Fibroblast of lung (primary cell): ENCODE results near the gene ADAMTSL1. TPM values are rescaled to one million over a fixed set of nuclear protein-coding genes. Genes with fewer than 3 reads are reported as not detected.

Experiments
- DNase-seq, 2 donors: peaks; one replicate each; pipeline versions ENCODE4 v3.0.0 to v3.0.0-alpha.2; 2010; ENCODE audit warnings: low read depth in 2 of 2
- H2AFZ ChIP-seq: 2 replicates; pipeline ENCODE4 v1.5.1; 2012; ENCODE audit warnings: low read length, control low read depth, inconsistent platforms
- H3K27ac ChIP-seq: 2 replicates; pipeline ENCODE4 v1.5.1; 2011; ENCODE audit warnings: low read length, control low read depth; ENCODE audit not compliant: insufficient read depth
- H3K27me3 ChIP-seq: 2 replicates; pipeline ENCODE4 v1.5.1; 2011; ENCODE audit warnings: mild to moderate bottlenecking, low read length; ENCODE audit not compliant: control insufficient read depth, insufficient read depth
- H3K36me3 ChIP-seq: 2 replicates; pipeline ENCODE4 v1.5.1; 2011; ENCODE audit warnings: low read length; ENCODE audit not compliant: control insufficient read depth, insufficient read depth
- H3K4me1 ChIP-seq: 2 replicates; pipeline ENCODE4 v1.5.1; 2011; ENCODE audit warnings: low read length; ENCODE audit not compliant: control insufficient read depth, insufficient read depth; ENCODE audit errors: extremely low read depth
- H3K4me2 ChIP-seq: 2 replicates; pipeline ENCODE4 v1.5.1; 2011; ENCODE audit warnings: low read length, control low read depth; ENCODE audit not compliant: insufficient read depth; ENCODE audit errors: extremely low read depth
- H3K4me3 ChIP-seq, 4 experiments: fragments of 200-600 bp in 1 of 4; sonication (generic) in 1 of 4; replicated peaks in 1 of 4; 2 replicates each; pipeline ENCODE4 v1.5.1; 2011 to 2016; ENCODE audit warnings: low read length in 4 of 4, low read depth in 3 of 4, mild to moderate bottlenecking in 3 of 4, control low read depth in 2 of 4, inconsistent platforms in 1 of 4, mixed read lengths in 1 of 4; ENCODE audit not compliant: insufficient read depth in 1 of 4; ENCODE audit errors: control extremely low read depth in 1 of 4
- H3K79me2 ChIP-seq: 2 replicates; pipeline ENCODE4 v1.5.1; 2012; ENCODE audit warnings: mild to moderate bottlenecking, low read length, inconsistent platforms; ENCODE audit not compliant: control insufficient read depth, insufficient read depth
- H3K9ac ChIP-seq: 2 replicates; pipeline ENCODE4 v1.5.1; 2011; ENCODE audit warnings: mild to moderate bottlenecking, low read length, control low read depth; ENCODE audit not compliant: insufficient read depth
- H3K9me3 ChIP-seq: 2 replicates; pipeline ENCODE4 v1.5.1; 2012; ENCODE audit warnings: low read depth, low read length; ENCODE audit not compliant: control insufficient read depth, insufficient read depth
- H4K20me1 ChIP-seq: 2 replicates; pipeline ENCODE4 v1.5.1; 2011; ENCODE audit warnings: low read length; ENCODE audit not compliant: control insufficient read depth, insufficient read depth; ENCODE audit errors: extremely low read depth
- EZH2 ChIP-seq: IDR thresholded peaks from 2 replicates; pipeline ENCODE4 v1.5.1; 2012; ENCODE audit warnings: low read length, control low read depth, mild to moderate bottlenecking; ENCODE audit errors: missing control alignments
- polyA plus RNA-seq, 2 donors: library from polyadenylated mRNA; depleted of rRNA in 1 of 2; stranded (reverse) in 1 of 2; unstranded in 1 of 2; fragments of >200 nt; gene quantifications; 2 replicates each; pipeline ENCODE4 v1.2.1, GENCODE V29; 2011 to 2012; ENCODE audit warnings: missing spikeins in 1 of 2
- total RNA-seq: library from RNA; depleted of rRNA; stranded (reverse); fragments of >200 nt; gene quantifications from 2 replicates; pipeline ENCODE4 v1.2.1, GENCODE V29; 2014
- TF ChIP-seq, protein P1 (sequence below), 2 donors: IDR thresholded peaks in 1 of 2; conservative IDR thresholded peaks in 1 of 2; 1 replicate in 1 of 2; 2 replicates in 1 of 2; pipeline ENCODE4 v1.5.1; 2011 to 2012; ENCODE audit warnings: low read length in 2 of 2, control low read depth in 1 of 2, inconsistent platforms in 1 of 2, low read depth in 1 of 2, mild to moderate bottlenecking in 1 of 2

The ADAMTSL1 gene
- total and polyA plus RNA-seq, 2 donors (not counting 1 experiment from before 2014, with no cell fraction given), result 19.3 to 27.9 TPM

DNA sequence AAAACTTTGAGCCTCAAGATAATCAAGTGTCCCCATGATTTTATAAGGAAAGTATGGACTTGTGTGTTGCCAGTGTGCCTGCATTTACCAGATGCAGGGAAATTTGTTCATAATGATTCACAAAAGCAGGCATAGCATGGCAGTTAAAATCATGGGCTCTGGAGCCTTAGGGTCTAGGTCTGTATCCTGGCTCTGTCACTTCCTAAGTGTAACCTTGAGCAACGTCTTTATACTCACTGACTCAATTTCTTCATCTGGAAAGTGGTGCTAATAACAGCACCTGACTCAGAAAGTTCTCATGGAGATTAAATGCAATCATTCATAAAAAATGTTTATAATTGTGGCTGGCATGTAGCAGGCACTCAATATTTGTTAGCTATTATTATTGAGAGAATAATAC, 324.2 kb downstream of the ADAMTSL1 start:
- Histone ChIP-seq H3K27ac (no peak overlapping the region), H3K9me3 (no peaks in the 10 kb centered on the region), H3K9ac (no peak overlapping the region), H3K27me3 (no peaks in the 10 kb centered on the region), H3K36me3 (peaks cover 1% of the 10 kb centered on the region), H3K4me3 (no peak overlapping the region), H3K4me2 (no peak overlapping the region), H4K20me1 (no peaks in the 10 kb centered on the region), H2AFZ (no peak overlapping the region), H3K79me2 (no peaks in the 10 kb centered on the region), H3K4me1 (peaks cover 2% of the 10 kb centered on the region)
- no peak for DNase-seq
- no peak for TF ChIP-seq EZH2
- TF ChIP-seq, protein P1, sequence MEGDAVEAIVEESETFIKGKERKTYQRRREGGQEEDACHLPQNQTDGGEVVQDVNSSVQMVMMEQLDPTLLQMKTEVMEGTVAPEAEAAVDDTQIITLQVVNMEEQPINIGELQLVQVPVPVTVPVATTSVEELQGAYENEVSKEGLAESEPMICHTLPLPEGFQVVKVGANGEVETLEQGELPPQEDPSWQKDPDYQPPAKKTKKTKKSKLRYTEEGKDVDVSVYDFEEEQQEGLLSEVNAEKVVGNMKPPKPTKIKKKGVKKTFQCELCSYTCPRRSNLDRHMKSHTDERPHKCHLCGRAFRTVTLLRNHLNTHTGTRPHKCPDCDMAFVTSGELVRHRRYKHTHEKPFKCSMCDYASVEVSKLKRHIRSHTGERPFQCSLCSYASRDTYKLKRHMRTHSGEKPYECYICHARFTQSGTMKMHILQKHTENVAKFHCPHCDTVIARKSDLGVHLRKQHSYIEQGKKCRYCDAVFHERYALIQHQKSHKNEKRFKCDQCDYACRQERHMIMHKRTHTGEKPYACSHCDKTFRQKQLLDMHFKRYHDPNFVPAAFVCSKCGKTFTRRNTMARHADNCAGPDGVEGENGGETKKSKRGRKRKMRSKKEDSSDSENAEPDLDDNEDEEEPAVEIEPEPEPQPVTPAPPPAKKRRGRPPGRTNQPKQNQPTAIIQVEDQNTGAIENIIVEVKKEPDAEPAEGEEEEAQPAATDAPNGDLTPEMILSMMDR (conservative IDR thresholded peaks at IDR 0.05 in 1 of 2, IDR thresholded peaks at IDR 0.05 in 1 of 2; ENCODE audit: low read depth in 1 of 2, low read length in 2 of 2), result no peak

DNA sequence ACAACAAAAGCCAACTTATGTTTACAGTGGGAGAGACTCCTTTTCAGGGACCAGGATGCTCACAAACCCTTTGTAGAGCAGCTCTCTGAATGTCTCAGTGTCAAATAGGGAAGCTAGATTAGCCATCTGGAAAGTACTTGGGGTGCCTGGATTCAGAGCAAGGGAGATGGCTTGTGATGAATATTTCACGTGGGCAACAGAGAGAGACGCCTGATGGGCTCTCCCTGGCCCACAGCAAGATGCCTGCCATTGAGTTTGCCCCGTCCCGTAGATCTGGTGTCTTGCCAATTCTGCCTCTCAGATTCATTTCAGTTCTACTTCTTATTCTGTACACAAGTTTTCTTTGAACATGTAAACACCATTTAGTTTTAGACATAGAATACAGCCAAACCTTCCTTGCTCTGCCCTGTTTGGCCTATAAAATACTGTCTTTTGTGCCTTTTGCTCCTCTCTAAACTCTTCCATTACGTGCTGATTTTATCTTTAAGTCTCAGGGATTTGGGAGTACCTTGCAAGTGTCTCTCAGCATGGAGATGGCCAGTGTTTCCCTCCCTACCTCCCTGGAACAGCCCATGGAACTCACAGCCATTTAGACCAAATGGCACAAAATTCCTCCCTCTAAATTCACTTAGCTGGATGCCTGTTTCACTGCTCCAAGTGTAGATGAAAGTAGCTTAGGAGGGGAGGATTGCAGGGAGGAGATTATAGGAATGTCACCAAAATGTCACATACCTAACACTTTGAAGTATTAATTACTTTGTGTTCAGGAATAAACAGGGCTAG, 324.7 kb downstream of the ADAMTSL1 start:
- Histone ChIP-seq H3K79me2 (no peaks in the 10 kb centered on the region), H3K4me3 (no peak overlapping the region), H3K4me2 (no peak overlapping the region), H2AFZ (no peak overlapping the region), H4K20me1 (no peaks in the 10 kb centered on the region), H3K9ac (no peak overlapping the region), H3K4me1 (peaks cover 2% of the 10 kb centered on the region), H3K36me3 (peaks cover 1% of the 10 kb centered on the region), H3K27ac (no peak overlapping the region), H3K9me3 (no peaks in the 10 kb centered on the region), H3K27me3 (no peaks in the 10 kb centered on the region)
- no peak for DNase-seq
- TF ChIP-seq EZH2, result no peak
- TF ChIP-seq, protein P1 (conservative IDR thresholded peaks at IDR 0.05 in 1 of 2, IDR thresholded peaks at IDR 0.05 in 1 of 2; ENCODE audit: low read depth in 1 of 2, low read length in 2 of 2), result no peak

DNA sequence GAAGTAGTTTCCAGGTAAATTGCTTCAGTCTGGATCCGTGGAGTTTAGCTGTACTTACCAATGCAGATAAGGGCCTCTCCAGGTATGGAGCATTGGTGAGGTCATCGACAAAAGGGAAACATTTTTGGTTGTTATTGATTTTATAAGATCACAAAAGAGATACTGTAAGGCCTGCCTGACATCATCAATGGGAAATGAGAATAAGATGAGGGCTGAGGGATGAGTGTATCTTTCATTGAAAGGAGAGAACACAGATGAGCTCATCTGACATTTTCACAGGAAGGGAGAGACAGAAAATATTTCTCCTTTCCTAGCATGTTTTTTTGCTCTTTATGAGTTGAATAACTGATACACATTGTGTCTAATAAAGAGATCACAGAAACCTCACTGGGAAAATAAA, 325.5 kb downstream of the ADAMTSL1 start:
- TF ChIP-seq, protein P1 (conservative IDR thresholded peaks at IDR 0.05 in 1 of 2, IDR thresholded peaks at IDR 0.05 in 1 of 2; ENCODE audit: low read depth in 1 of 2, low read length in 2 of 2), result no peak
- TF ChIP-seq EZH2, result no peak
- Histone ChIP-seq H4K20me1 (no peaks in the 10 kb centered on the region), H3K4me2 (no peak overlapping the region), H3K4me1 (peaks cover 2% of the 10 kb centered on the region), H3K27me3 (no peaks in the 10 kb centered on the region), H3K36me3 (peaks cover 1% of the 10 kb centered on the region), H3K4me3 (no peak overlapping the region), H2AFZ (no peak overlapping the region), H3K27ac (no peak overlapping the region), H3K79me2 (no peaks in the 10 kb centered on the region), H3K9me3 (no peaks in the 10 kb centered on the region), H3K9ac (no peak overlapping the region)
- DNase-seq, result no peak
